COLO668 (cell line): Measurements from ENCODE around the gene NEK4.
A peak's percentile ranks its signal among the peaks of the same experiment; 100 is the strongest.
"Not testable (repeated sequence)": the region's sequence is repeated elsewhere in the genome, so short reads cannot be mapped to it uniquely, and the experiment has no call there.

Source experiments
- DNase-seq: peaks from one replicate; lab custom pipeline; 2025; ENCODE audit not compliant: unreplicated experiment; lab: John Stamatoyannopoulos, UW

Gene NEK4

GRCh38 chr3:52779837-52780585 lies 9.3 kb upstream of the NEK4 start:
- no peak for DNase-seq

GRCh38 chr3:52779011-52779836 lies 8.5 kb upstream of the NEK4 start:
- no peak for DNase-seq

DNA sequence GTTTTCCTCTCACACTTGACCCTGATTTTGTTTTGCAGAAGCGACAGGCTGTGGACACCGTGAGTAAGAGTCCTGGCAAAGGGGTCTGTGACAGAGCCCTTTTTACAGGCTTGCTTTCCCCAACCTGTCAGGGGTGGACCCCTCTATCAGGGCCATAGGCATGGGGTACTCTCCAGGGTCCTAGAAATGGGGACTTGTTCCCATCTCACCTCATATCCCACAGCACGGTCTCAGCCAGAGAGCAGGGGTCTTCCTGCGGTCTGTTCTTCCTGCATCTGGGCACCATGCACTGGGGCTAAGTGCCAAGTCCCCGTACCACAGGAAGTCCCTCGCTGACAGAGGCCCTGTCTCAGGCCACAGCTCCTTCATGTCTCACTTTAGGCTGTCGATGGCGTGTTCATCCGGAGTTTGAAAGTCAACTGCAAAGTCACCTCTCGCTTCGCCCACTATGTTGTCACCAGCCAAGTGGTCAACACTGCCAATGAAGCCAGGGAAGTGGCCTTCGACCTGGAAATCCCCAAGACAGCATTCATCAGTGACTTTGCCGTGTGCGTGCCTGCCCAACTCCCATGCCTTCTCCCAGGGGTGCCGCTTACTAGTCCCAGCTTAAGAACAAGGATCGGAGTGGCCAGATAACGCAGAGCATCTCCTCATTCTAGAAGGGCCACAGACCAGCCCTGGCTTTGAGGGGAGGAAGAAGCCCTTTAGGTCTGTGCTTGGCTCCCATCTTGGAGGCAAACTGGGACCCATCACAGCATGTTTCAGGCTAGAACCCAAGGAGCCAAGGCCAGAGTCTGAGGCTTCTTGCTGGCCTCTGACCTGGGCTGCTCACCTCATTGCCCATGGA lies 7.4 kb upstream of the NEK4 start:
- no peak for DNase-seq

DNA sequence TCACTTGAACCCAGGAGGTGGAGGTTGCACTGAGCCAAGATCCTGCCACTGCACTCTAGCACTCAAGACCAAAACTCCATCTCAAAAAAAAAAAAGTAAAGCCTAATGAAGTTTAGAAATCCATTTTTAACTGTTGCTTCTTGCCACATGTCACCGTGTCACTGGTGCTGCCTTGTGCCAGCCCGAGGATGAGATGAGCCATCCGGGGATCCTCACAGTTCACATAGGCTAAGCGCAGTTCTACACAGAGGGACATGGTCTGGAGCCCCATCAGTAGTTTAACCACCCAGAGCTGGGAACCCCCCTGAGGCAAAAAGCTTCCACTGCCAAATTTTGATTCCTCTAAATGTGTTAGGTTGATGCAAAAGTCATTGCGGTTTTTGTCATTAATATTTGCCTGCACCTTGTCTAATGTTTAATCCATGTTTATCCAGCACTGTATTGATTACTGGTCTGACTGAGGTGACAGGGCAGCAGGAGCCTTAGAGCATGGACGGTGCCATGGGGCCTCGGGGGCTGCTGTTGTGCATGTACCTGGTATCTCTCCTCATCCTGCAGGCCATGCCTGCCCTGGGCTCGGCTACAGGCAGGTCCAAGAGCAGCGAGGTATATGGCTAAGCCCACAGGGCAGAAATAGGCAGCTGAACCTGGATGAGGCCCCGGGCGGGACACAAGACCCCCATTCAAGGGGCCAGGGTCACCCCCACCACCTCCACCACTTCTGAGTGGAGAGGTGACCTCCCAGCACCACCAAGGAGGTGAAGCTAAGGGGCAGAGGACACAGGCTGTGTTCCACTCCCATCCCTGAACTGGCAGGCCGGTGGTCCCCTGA lies 6.6 kb upstream of the NEK4 start, which contains the start of gene ITIH1:
Gene ITIH1 (plus strand): TSS at position 473 of the 832 bp plus-strand sequence. CDS start 17 bp downstream, at position 490.
- no peak for DNase-seq

GRCh38 chr3:52776486-52776885 lies 5.7 kb upstream of the NEK4 start:
- DNase-seq, result not testable (repeated sequence)

GRCh38 chr3:52775877-52776276 lies 5.1 kb upstream of the NEK4 start:
- DNase-seq, result no peak

DNA sequence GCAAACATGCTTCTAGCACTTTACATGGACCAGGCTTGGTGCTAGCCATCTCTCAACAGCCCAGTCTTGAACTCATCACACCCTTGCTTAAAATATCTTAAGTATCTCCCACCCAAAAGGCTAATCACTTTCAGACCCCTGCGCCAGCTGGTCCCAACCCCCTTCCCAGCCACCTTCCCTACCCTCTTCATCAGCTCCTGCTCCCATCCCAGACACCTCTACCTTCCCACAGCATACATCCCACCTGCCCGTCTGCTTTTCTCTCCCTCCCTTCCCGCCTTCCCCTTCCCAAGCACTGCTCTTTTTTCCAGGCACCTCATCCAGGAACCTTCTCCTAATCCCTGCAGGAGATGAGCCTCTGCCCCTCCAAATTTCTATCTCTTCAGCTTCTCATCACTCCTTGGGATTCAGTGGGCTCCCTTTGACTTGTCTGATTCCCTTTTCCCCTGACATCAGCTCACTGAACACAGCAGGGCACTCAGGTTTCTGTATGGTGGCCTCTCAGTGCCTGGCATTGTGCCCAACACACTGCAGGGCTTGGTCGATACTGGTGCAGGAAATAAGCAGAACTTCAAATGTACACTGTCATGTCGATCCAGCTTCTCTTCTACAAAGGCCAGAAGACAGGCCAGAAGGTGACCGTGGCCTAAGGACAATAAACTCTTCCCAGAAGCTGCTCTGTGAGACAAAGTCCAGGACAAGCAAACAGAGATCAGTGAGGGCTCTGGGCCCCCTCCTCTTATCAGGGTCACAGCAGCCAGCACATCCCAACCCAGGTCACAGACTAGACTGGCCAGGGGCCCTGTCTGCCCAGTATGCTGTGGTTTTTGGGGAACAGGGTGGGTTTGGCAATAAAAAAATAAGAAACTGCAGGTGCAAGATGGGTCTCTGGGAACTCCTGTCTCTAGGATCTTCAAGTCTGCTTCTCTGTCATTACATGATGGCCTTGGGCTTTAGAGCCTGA lies 4.4 kb upstream of the NEK4 start:
- DNase-seq, result peak; percentile 27

DNA sequence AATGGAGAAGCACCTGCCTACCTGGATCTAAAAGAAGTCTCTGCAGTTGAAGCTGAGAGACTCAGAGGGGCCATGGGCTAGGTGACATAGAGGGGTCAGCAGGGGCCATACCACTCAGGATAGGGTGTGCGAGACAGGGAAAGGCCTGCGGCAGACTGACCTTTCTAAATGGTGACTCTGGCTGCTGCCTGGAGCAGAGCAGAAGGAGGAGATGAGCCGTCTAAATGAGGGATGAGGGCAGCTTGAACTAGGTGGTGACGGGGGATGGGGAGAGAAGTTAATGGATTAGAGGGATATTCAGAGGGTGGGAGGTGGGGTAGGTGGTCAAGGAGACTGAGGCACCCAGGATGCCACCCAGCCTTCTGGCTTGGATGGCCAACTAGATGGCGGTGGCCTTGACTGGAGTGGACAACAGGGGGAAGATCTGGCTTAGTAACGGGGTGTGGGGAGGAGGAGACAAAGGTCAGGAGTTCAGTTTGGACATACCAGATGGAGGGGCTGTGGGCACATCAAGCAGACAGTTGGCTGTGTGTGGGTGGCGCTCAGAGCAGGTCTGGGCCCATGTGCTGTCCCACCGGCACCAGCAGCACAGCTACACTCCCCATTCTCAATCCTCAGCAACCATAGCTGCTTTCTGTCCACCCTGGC lies 3.5 kb upstream of the NEK4 start:
- no peak for DNase-seq

- DNase-seq, result no peak
Observed at GRCh38 chr3:52773361-52774065, 2.8 kb upstream of the NEK4 start.

DNA sequence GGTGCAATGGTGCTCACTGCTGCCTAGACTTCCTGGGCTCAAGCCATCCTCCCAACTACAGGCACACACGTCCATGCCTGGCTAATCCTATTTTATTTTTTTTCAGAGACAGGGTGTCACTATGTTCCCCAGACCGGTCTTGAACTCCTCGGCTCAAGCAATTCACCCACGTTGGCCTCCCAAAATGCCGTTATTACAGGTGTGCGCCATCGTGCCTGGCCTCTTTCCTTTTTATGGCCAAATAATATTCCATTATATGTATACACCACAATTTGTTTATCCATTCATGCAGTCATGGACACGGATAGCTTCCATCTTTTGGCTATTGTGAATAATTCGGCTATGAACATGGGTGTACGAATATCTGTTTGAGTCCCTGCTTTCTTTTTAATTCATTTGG lies 962 bp upstream of the NEK4 start:
- DNase-seq, result no peak

- no peak for DNase-seq
Observed at GRCh38 chr3:52771334-52771681, 568 bp upstream of the NEK4 start.

DNA sequence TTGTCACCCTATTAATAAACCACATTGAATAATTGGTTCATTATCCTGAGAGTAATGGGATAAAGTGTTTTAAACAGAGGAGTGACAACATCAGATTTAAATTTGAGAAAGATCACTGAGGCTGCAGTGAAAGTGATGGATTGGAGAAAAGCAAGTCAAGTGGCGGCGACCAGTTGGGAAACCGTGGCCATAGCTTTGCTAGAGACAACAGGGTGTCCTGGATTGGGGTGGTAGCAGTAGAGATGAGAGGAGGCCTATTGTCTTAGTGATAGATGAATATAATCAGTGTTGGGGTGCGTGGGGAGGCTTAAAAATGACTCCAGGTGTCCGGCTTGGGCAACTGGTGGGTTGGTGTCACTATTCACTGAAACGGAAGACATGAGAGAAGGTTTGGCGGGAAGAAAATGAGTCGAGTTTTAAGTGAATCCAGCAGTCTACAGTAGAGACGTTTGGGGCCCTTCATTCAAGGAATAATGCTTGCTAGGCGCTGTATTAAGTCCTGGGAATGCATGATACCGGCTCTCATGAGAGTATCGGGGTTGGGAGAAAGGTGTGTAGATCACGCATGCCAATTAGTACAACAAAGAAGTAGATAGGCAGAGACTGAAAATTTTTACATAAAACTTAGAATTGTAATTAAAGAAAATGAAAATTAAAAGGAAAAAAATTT lies 819 bp downstream of the NEK4 start:
- DNase-seq, result no peak

- no peak for DNase-seq
Observed at GRCh38 chr3:52763466-52763865, 7.3 kb downstream of the NEK4 start.

GRCh38 chr3:52756141-52756540 lies 14.6 kb downstream of the NEK4 start:
- DNase-seq, result no peak

DNA sequence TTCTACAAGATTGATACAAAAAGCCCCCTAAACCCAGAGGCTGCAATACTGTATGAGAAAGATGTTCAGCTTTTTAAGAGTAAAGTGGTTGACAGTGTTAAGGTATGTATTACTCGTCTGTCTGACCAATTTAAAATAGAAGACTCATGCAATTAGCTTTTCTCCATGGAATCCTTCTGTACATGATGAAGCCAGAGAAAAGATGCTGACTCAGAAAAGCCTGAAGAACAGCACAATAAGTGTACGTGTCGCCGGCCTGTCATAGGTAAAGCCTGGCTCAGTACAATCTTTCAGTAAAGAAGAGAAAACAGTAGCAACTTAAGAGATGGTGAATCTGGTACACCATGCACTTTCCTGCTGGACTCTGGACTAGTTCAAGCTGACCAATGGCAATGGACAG lies 16.4 kb downstream of the NEK4 start:
- DNase-seq, result no peak

- no peak for DNase-seq
Observed at GRCh38 chr3:52752045-52752660, 18.6 kb downstream of the NEK4 start.

GRCh38 chr3:52743721-52744120 lies 27.0 kb downstream of the NEK4 start:
- DNase-seq, result no peak
